ENCODE results near the gene SLC39A11. TPM values are rescaled to one million over a fixed set of nuclear protein-coding genes. Genes with fewer than 3 reads are reported as not detected.

SLC39A11 gene
- total RNA-seq, 1 experiment from 2014 or later, result 15.2 TPM

GRCh38 chr17:73007407-73007806 is 85.1 kb downstream of the SLC39A11 start:
- no peak overlapping the region for H2BK20ac ChIP-seq (ENCODE audit: low read depth, low read length, poor library complexity, severe bottlenecking)
- no peak overlapping the region for H4K8ac ChIP-seq (replicated peaks; ENCODE audit: insufficient read length, low read depth, low read length)
- Mint-ChIP-seq H3K27ac (no peak overlapping the region; a peak in 1 of 7 replicates), H3K9me3 (no peaks in the 10 kb centered on the region), H3K27me3 (ENCODE audit: low read depth) (no peaks in the 10 kb centered on the region), H3K4me3 (no peak overlapping the region), H3K36me3 (ENCODE audit: insufficient read depth in 1 of 3, low read depth in 3 of 3) (no peaks in the 10 kb centered on the region), H3K4me1 (peaks cover 4 to 5% of the 10 kb centered on the region in 2 experiments; a peak in 3 of 4 replicates)
- H3K79me2 ChIP-seq (ENCODE audit: insufficient read depth, low read length), result no peaks in the 10 kb centered on the region
- H3K14ac ChIP-seq (ENCODE audit: insufficient read depth, low read length), result no peak overlapping the region
- no peak overlapping the region for H2BK5ac ChIP-seq (ENCODE audit: insufficient read length, low read length)
- TF ChIP-seq, protein P1, sequence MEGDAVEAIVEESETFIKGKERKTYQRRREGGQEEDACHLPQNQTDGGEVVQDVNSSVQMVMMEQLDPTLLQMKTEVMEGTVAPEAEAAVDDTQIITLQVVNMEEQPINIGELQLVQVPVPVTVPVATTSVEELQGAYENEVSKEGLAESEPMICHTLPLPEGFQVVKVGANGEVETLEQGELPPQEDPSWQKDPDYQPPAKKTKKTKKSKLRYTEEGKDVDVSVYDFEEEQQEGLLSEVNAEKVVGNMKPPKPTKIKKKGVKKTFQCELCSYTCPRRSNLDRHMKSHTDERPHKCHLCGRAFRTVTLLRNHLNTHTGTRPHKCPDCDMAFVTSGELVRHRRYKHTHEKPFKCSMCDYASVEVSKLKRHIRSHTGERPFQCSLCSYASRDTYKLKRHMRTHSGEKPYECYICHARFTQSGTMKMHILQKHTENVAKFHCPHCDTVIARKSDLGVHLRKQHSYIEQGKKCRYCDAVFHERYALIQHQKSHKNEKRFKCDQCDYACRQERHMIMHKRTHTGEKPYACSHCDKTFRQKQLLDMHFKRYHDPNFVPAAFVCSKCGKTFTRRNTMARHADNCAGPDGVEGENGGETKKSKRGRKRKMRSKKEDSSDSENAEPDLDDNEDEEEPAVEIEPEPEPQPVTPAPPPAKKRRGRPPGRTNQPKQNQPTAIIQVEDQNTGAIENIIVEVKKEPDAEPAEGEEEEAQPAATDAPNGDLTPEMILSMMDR (conservative IDR thresholded peaks at IDR 0.05), result no peak
- no peak overlapping the region for H2AK5ac ChIP-seq (ENCODE audit: insufficient read length, low read length)
- H3K27ac ChIP-seq (ENCODE audit: insufficient read length, low read depth, low read length), result no peak overlapping the region
- H2AFZ ChIP-seq (ENCODE audit: low read length), result no peak overlapping the region
- no peaks in the 10 kb centered on the region for H4K20me1 ChIP-seq (ENCODE audit: control insufficient read depth, insufficient read depth, insufficient read length)
- H3K9ac ChIP-seq (ENCODE audit: extremely low read depth, insufficient read length, low read length), result no peak overlapping the region
- no peak for DNase-seq
- H3K9me3 ChIP-seq (ENCODE audit: control insufficient read depth, low read depth, low read length), result no peaks in the 10 kb centered on the region
- H4K5ac ChIP-seq (ENCODE audit: insufficient read length, low read depth, low read length), result no peak overlapping the region
- H3K23ac ChIP-seq (ENCODE audit: insufficient read length, low read depth, low read length), result no peak overlapping the region
- no peak overlapping the region for H2BK15ac ChIP-seq (ENCODE audit: low read depth, low read length)
- no peaks in the 10 kb centered on the region for H3K27me3 ChIP-seq (ENCODE audit: insufficient read depth, low read length)
- no peak overlapping the region for H3K4ac ChIP-seq (ENCODE audit: low read depth, low read length)
- H2BK120ac ChIP-seq (ENCODE audit: low read depth, low read length, poor library complexity, severe bottlenecking), result no peak overlapping the region
- no peak overlapping the region for H3K18ac ChIP-seq (ENCODE audit: insufficient read length, low read depth, low read length)
- H3K4me1 ChIP-seq (ENCODE audit: insufficient read depth, low read length), result no peaks in the 10 kb centered on the region
- no peaks in the 10 kb centered on the region for H3K79me1 ChIP-seq (ENCODE audit: insufficient read depth, low read depth, low read length, poor library complexity, severe bottlenecking)
- no peak overlapping the region for H3T11ph ChIP-seq (ENCODE audit: low read length)
- no peaks in the 10 kb centered on the region for H3K23me2 ChIP-seq (ENCODE audit: insufficient read length, low read depth, low read length, poor library complexity, severe bottlenecking)
- H3K4me2 ChIP-seq (ENCODE audit: insufficient read depth, insufficient read length, low read length), result no peak overlapping the region
- no peak overlapping the region for H4K91ac ChIP-seq (ENCODE audit: insufficient read length, low read depth, low read length)
- WGBS (ENCODE audit: extremely low coverage, insufficient read length, low lambda C conversion rate), result no CpG with 5 or more reads among the region's 7 CpGs
- H2BK12ac ChIP-seq (ENCODE audit: insufficient read length, low read depth, low read length), result no peak overlapping the region
- no peak overlapping the region for H3K56ac ChIP-seq (ENCODE audit: insufficient read length, low read depth, low read length)
